Thyroid gland (tissue), 4 donors: ENCODE measurements around the gene CHST8.

Experiments used
- POLR2A ChIP-seq, 2 donors: fragments of 450-650 bp; IDR thresholded peaks; one replicate each; pipeline ENCODE4 v1.6.1; 2017; ENCODE audit warnings: antibody characterized with exemption in 2 of 2, mild to moderate bottlenecking in 2 of 2, moderate library complexity in 1 of 2
- TF ChIP-seq, protein P1 (sequence below), 6 experiments: fragments of 200-600 bp in 3 of 6; fragments of 450-650 bp in 3 of 6; sonication (generic) in 3 of 6; IDR thresholded peaks; one replicate each; pipeline ENCODE4 v1.5.1; 2016 to 2019; ENCODE audit warnings: antibody characterized with exemption in 6 of 6, mild to moderate bottlenecking in 2 of 6, inconsistent platforms in 1 of 6, moderate library complexity in 1 of 6

GRCh38 chr19:33641261-33641660 lies 19.5 kb downstream of the CHST8 start:
- TF ChIP-seq, protein P1, sequence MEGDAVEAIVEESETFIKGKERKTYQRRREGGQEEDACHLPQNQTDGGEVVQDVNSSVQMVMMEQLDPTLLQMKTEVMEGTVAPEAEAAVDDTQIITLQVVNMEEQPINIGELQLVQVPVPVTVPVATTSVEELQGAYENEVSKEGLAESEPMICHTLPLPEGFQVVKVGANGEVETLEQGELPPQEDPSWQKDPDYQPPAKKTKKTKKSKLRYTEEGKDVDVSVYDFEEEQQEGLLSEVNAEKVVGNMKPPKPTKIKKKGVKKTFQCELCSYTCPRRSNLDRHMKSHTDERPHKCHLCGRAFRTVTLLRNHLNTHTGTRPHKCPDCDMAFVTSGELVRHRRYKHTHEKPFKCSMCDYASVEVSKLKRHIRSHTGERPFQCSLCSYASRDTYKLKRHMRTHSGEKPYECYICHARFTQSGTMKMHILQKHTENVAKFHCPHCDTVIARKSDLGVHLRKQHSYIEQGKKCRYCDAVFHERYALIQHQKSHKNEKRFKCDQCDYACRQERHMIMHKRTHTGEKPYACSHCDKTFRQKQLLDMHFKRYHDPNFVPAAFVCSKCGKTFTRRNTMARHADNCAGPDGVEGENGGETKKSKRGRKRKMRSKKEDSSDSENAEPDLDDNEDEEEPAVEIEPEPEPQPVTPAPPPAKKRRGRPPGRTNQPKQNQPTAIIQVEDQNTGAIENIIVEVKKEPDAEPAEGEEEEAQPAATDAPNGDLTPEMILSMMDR (IDR thresholded peaks at IDR 0.05) = no peak
- TF ChIP-seq POLR2A (IDR thresholded peaks at IDR 0.05) = no peak
